OCI-LY7 (cell line): ENCODE measurements around the gene OSCAR.

Experiments
- EZH2phosphoT487 ChIP-seq: fragments of 200-600 bp; sonication (generic); IDR thresholded peaks from 2 replicates; pipeline ENCODE4 v1.6.1; 2018; ENCODE audit warnings: low read depth, borderline replicate concordance, mild to moderate bottlenecking, mixed run types, antibody characterized with exemption, low read length, moderate library complexity, mixed read lengths
- TF ChIP-seq, protein P1 (sequence below): fragments of 200-600 bp; sonication (generic); conservative IDR thresholded peaks from 2 replicates; pipeline ENCODE4 v1.5.1; 2014; ENCODE audit warnings: mild to moderate bottlenecking, antibody characterized with exemption, low read length, moderate library complexity, mixed read lengths

DNA sequence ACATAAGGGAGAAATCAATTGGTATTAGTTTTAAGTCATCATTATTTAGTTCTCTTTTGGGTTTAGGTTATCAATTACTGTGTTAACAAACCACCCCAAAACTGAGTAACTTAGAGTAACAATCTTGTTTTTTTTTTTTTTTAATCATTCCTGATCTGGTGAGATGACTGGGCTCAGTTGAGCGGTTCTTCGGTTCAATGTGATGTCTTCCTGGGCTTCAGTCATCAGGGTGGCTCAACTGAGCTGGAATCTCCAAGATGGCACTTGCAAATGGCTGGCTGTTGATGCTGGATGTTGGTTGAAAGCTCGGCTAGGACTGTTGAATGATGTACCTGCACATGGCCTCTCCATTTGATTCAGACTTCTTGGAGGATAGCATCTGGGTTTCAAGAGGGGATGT, 16.2 kb downstream of the OSCAR start:
- TF ChIP-seq, protein P1, sequence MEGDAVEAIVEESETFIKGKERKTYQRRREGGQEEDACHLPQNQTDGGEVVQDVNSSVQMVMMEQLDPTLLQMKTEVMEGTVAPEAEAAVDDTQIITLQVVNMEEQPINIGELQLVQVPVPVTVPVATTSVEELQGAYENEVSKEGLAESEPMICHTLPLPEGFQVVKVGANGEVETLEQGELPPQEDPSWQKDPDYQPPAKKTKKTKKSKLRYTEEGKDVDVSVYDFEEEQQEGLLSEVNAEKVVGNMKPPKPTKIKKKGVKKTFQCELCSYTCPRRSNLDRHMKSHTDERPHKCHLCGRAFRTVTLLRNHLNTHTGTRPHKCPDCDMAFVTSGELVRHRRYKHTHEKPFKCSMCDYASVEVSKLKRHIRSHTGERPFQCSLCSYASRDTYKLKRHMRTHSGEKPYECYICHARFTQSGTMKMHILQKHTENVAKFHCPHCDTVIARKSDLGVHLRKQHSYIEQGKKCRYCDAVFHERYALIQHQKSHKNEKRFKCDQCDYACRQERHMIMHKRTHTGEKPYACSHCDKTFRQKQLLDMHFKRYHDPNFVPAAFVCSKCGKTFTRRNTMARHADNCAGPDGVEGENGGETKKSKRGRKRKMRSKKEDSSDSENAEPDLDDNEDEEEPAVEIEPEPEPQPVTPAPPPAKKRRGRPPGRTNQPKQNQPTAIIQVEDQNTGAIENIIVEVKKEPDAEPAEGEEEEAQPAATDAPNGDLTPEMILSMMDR, result no peak
- no peak for TF ChIP-seq EZH2phosphoT487
